H9 (cell line): ENCODE results near the gene KRTAP10-4. TPM values are rescaled to one million over a fixed set of nuclear protein-coding genes. Genes with fewer than 3 reads are reported as not detected.
A peak's percentile ranks its signal among the peaks of the same experiment; 100 is the strongest.

Experiments used
- DNase-seq: peaks from one replicate; pipeline ENCODE4 v3.0.0-alpha.2; 2017
- H2AFZ ChIP-seq: one replicate; pipeline ENCODE4 v1.6.1; 2013; ENCODE audit warnings: mild to moderate bottlenecking, low read length, control low read depth, moderate library complexity
- H2AK5ac ChIP-seq: 2 replicates; pipeline ENCODE4 v1.6.1; 2013; ENCODE audit warnings: low read length, control low read depth, mixed read lengths; ENCODE audit not compliant: insufficient read length
- H2BK120ac ChIP-seq: one replicate; pipeline ENCODE4 v1.6.1; 2013; ENCODE audit warnings: low read depth, mild to moderate bottlenecking, low read length, control low read depth, inconsistent platforms; ENCODE audit not compliant: poor library complexity, severe bottlenecking
- H2BK12ac ChIP-seq: 2 replicates; pipeline ENCODE4 v1.6.1; 2013; ENCODE audit warnings: low read length, control low read depth, mixed read lengths, low read depth; ENCODE audit not compliant: insufficient read length
- H2BK15ac ChIP-seq: 2 replicates; pipeline ENCODE4 v1.6.1; 2013; ENCODE audit warnings: low read depth, low read length, control low read depth
- H2BK20ac ChIP-seq: one replicate; pipeline ENCODE4 v1.6.1; 2013; ENCODE audit warnings: low read depth, mild to moderate bottlenecking, low read length, control low read depth, inconsistent platforms; ENCODE audit not compliant: poor library complexity, severe bottlenecking
- H2BK5ac ChIP-seq: 2 replicates; pipeline ENCODE4 v1.6.1; 2013; ENCODE audit warnings: low read length, control low read depth, mixed read lengths; ENCODE audit not compliant: insufficient read length
- H3K14ac ChIP-seq: 2 replicates; pipeline ENCODE4 v1.6.1; 2013; ENCODE audit warnings: low read length, control low read depth; ENCODE audit not compliant: insufficient read depth
- H3K18ac ChIP-seq: 2 replicates; pipeline ENCODE4 v1.6.1; 2013; ENCODE audit warnings: low read depth, mild to moderate bottlenecking, mixed read lengths, low read length, control low read depth; ENCODE audit not compliant: insufficient read length
- H3K23ac ChIP-seq: 2 replicates; pipeline ENCODE4 v1.6.1; 2013; ENCODE audit warnings: low read length, control low read depth, mixed read lengths, low read depth; ENCODE audit not compliant: insufficient read length
- H3K23me2 ChIP-seq: 2 replicates; pipeline ENCODE4 v1.6.1; 2013; ENCODE audit warnings: low read depth, mild to moderate bottlenecking, mixed read lengths, low read length, control low read depth; ENCODE audit not compliant: insufficient read length, poor library complexity, severe bottlenecking
- H3K27ac ChIP-seq: 2 replicates; pipeline ENCODE4 v1.5.1; 2013; ENCODE audit warnings: low read length, control low read depth, mixed read lengths, low read depth; ENCODE audit not compliant: insufficient read length
- H3K27me3 ChIP-seq: 2 replicates; pipeline ENCODE4 v1.6.1; 2013; ENCODE audit warnings: low read length, control low read depth, inconsistent platforms; ENCODE audit not compliant: insufficient read depth
- H3K4ac ChIP-seq: 2 replicates; pipeline ENCODE4 v1.6.1; 2013; ENCODE audit warnings: low read depth, mild to moderate bottlenecking, control low read depth, inconsistent platforms, low read length, moderate library complexity
- H3K4me1 ChIP-seq: 2 replicates; pipeline ENCODE4 v1.6.1; 2013; ENCODE audit warnings: low read length, control low read depth, inconsistent platforms; ENCODE audit not compliant: insufficient read depth
- H3K4me2 ChIP-seq: 2 replicates; pipeline ENCODE4 v1.6.1; 2013; ENCODE audit warnings: low read length, control low read depth, mixed read lengths; ENCODE audit not compliant: insufficient read length, insufficient read depth
- H3K56ac ChIP-seq: 2 replicates; pipeline ENCODE4 v1.6.1; 2013; ENCODE audit warnings: low read depth, mild to moderate bottlenecking, mixed read lengths, low read length, control low read depth; ENCODE audit not compliant: insufficient read length
- H3K79me1 ChIP-seq: 2 replicates; pipeline ENCODE4 v1.6.1; 2013; ENCODE audit warnings: low read depth, mild to moderate bottlenecking, moderate library complexity, low read length, control low read depth, inconsistent platforms; ENCODE audit not compliant: insufficient read depth, poor library complexity, severe bottlenecking
- H3K79me2 ChIP-seq: 2 replicates; pipeline ENCODE4 v1.6.1; 2013; ENCODE audit warnings: low read length, control low read depth, inconsistent platforms; ENCODE audit not compliant: insufficient read depth
- H3K9ac ChIP-seq: 2 replicates; pipeline ENCODE4 v1.6.1; 2013; ENCODE audit warnings: low read length, control low read depth, mixed read lengths; ENCODE audit not compliant: insufficient read length; ENCODE audit errors: extremely low read depth
- H3K9me3 ChIP-seq: one replicate; pipeline ENCODE4 v1.6.1; 2013; ENCODE audit warnings: low read depth, low read length, inconsistent platforms; ENCODE audit not compliant: control insufficient read depth
- H3T11ph ChIP-seq: one replicate; pipeline ENCODE4 v1.6.1; 2013; ENCODE audit warnings: mild to moderate bottlenecking, low read length, control low read depth, inconsistent platforms
- H4K20me1 ChIP-seq: one replicate; pipeline ENCODE4 v1.6.1; 2013; ENCODE audit not compliant: control insufficient read depth, insufficient read length, insufficient read depth
- H4K5ac ChIP-seq: 2 replicates; pipeline ENCODE4 v1.6.1; 2013; ENCODE audit warnings: low read depth, mild to moderate bottlenecking, mixed read lengths, low read length, control low read depth; ENCODE audit not compliant: insufficient read length
- H4K8ac ChIP-seq: replicated peaks from 2 replicates; pipeline ENCODE4 v1.6.1; 2013; ENCODE audit warnings: low read length, control low read depth, mixed read lengths, low read depth; ENCODE audit not compliant: insufficient read length
- H4K91ac ChIP-seq: 2 replicates; pipeline ENCODE4 v1.6.1; 2013; ENCODE audit warnings: low read depth, mild to moderate bottlenecking, moderate library complexity, mixed read lengths, low read length, control low read depth; ENCODE audit not compliant: insufficient read length
- H3K27ac Mint-ChIP-seq, 3 experiments: 2 replicates in 2 of 3; 3 replicates in 1 of 3; pipeline ENCODE4 v1.8.0; 2020 to 2021; ENCODE audit warnings: mixed read lengths in 3 of 3, mild to moderate bottlenecking in 1 of 3, moderate library complexity in 1 of 3
- H3K27me3 Mint-ChIP-seq: 2 replicates; pipeline ENCODE4 v1.8.0; 2021; ENCODE audit warnings: low read depth, mild to moderate bottlenecking, moderate library complexity, mixed read lengths
- H3K36me3 Mint-ChIP-seq, 3 experiments: 2 replicates in 2 of 3; 3 replicates in 1 of 3; pipeline ENCODE4 v1.8.0; 2020 to 2021; ENCODE audit warnings: low read depth in 3 of 3, mixed read lengths in 3 of 3; ENCODE audit not compliant: insufficient read depth in 1 of 3
- H3K4me1 Mint-ChIP-seq, 2 experiments: 2 replicates each; pipeline ENCODE4 v1.8.0; 2020; ENCODE audit warnings: mixed read lengths in 2 of 2
- H3K4me3 Mint-ChIP-seq, 2 experiments: 2 replicates in 1 of 2; 3 replicates in 1 of 2; pipeline ENCODE4 v1.8.0; 2020 to 2021; ENCODE audit warnings: mild to moderate bottlenecking in 2 of 2, mixed read lengths in 2 of 2, moderate library complexity in 1 of 2
- H3K9me3 Mint-ChIP-seq, 2 experiments: 2 replicates in 1 of 2; 3 replicates in 1 of 2; pipeline ENCODE4 v1.8.0; 2020; ENCODE audit warnings: mild to moderate bottlenecking in 2 of 2, mixed read lengths in 2 of 2, moderate library complexity in 1 of 2
- WGBS: extraction: QIAGEN DNeasy Blood & Tissue Kit; methylation state at CpG from one replicate; pipeline ENCODE4 v1.1.7; 2013; ENCODE audit warnings: missing lambda C conversion rate, low lambda C conversion rate, mixed read lengths; ENCODE audit not compliant: insufficient read length; ENCODE audit errors: extremely low coverage; 5-methylcytosine and 5-hydroxymethylcytosine counted together
- total RNA-seq: library from RNA; stranded (reverse); gene quantifications from 2 replicates; pipeline ENCODE4 v1.2.1, GENCODE V29; 2021
- TF ChIP-seq, protein P1 (sequence below): fragments of 200-600 bp; sonication (generic); conservative IDR thresholded peaks from 3 replicates; pipeline ENCODE4 v1.8.0; 2021; ENCODE audit warnings: antibody characterized with exemption, mild to moderate bottlenecking

KRTAP10-4 gene
- total RNA-seq, 1 experiment from 2014 or later = not detected

DNA sequence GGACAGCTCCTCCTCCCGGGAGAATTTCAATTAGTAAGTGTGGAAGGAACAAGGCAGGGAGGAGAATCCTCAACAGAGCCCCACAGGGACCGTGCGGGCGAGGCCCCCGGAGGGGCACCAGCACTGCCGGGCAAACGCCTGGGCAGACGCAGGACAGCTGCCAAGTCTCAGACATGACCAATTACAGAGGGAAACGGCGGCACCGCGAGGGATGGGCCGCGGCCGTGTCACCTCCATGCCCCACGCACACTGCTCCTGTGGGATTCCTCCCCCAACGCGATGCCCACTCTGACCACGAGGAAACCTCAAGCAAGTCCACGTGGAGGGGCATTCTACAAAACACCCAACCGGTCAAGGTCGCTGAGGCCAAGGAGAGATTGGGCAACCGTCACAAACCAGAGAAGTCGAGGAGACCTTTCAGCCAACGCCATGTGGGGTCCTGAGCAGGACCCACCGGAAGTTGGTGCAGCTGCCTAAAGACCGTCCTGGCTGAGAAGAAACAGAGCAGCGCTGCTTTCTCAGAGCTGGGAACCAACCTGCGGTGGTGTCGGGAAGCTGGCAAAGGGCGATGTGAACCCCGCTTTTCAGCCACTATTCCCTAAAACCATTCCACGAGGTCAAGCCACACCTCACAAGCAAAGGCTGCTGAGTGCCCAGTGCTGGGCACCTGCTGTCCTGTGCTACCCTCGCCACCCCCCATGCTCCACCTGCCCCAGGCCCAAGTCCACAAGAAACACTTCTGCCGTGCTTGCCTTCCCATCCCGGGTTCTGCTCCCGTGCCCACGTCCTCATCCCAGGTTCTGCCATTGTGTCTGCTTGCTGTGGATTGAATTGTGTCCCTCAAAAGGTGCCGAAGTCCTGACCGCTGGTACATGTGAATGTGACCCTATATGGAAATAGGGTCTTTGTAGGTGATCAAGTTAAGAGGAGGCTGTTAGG lies 1.4 kb upstream of the KRTAP10-4 start:
- H2BK5ac ChIP-seq = no peak overlapping the region
- WGBS = no CpG with 5 or more reads among the region's 40 CpGs
- peaks cover 25 to 29% of the 10 kb centered on the region in 2 experiments for H3K9me3 Mint-ChIP-seq

More for the DNA sequence above, 1.4 kb upstream of the KRTAP10-4 start:
- Histone ChIP-seq H3K27ac (no peak overlapping the region), H3K79me2 (no peaks in the 10 kb centered on the region), H2BK15ac (no peak overlapping the region), H4K5ac (no peak overlapping the region), H3K79me1 (no peaks in the 10 kb centered on the region), H2BK12ac (no peak overlapping the region), H3K9me3 (no peaks in the 10 kb centered on the region), H2AFZ (no peak overlapping the region), H2BK120ac (no peak overlapping the region), H3K4ac (no peak overlapping the region), H3K14ac (no peak overlapping the region; the same call in 1 of the 2 replicates), H3K9ac (no peak overlapping the region), H3K23ac (no peak overlapping the region), H3K18ac (no peak overlapping the region), H3K56ac (no peak overlapping the region), H2AK5ac (no peak overlapping the region), H3K4me2 (no peak overlapping the region), H4K8ac (no peak overlapping the region), H3K23me2 (no peaks in the 10 kb centered on the region), H3T11ph (no peak overlapping the region), H4K91ac (no peak overlapping the region), H2BK20ac (no peak overlapping the region), H4K20me1 (no peaks in the 10 kb centered on the region), H3K4me1 (no peaks in the 10 kb centered on the region), H3K27me3 (no peaks in the 10 kb centered on the region)
- H3K4me3 Mint-ChIP-seq = no peak overlapping the region
- peaks cover 3 to 28% (median 8%) of the 10 kb centered on the region in 3 experiments; a peak in 5 of 7 replicates for H3K36me3 Mint-ChIP-seq
- H3K4me1 Mint-ChIP-seq = peaks cover 5 to 12% of the 10 kb centered on the region in 2 experiments
- peaks cover 23% of the 10 kb centered on the region for H3K27me3 Mint-ChIP-seq
- DNase-seq = no peak
- TF ChIP-seq, protein P1, sequence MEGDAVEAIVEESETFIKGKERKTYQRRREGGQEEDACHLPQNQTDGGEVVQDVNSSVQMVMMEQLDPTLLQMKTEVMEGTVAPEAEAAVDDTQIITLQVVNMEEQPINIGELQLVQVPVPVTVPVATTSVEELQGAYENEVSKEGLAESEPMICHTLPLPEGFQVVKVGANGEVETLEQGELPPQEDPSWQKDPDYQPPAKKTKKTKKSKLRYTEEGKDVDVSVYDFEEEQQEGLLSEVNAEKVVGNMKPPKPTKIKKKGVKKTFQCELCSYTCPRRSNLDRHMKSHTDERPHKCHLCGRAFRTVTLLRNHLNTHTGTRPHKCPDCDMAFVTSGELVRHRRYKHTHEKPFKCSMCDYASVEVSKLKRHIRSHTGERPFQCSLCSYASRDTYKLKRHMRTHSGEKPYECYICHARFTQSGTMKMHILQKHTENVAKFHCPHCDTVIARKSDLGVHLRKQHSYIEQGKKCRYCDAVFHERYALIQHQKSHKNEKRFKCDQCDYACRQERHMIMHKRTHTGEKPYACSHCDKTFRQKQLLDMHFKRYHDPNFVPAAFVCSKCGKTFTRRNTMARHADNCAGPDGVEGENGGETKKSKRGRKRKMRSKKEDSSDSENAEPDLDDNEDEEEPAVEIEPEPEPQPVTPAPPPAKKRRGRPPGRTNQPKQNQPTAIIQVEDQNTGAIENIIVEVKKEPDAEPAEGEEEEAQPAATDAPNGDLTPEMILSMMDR = no peak
- H3K27ac Mint-ChIP-seq = peak overlapping the region in 1 of 3 experiments; percentile 90; a peak in 4 of 7 replicates
